ENCODE results near the gene BANK1.

The BANK1 gene

DNA sequence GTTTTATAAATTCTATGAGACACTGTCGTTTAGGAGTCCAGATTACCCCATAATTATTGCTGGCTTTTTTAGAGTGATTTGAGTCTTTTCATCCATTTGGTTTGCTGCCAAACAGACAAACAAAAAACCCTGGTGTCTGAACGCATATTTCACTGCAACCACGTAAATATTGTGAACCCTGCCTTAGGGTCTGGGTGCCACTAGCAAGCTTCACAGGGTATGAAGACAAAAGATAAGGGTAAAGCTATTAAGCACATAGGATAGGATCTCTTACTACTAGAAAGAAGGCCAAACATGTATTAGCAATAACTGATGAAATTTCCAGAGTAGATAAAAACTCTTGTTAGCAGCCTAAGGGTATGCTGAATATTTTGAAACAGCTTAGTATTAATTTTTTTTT lies 143.3 kb downstream of the BANK1 start:
- TF ChIP-seq, protein P1, sequence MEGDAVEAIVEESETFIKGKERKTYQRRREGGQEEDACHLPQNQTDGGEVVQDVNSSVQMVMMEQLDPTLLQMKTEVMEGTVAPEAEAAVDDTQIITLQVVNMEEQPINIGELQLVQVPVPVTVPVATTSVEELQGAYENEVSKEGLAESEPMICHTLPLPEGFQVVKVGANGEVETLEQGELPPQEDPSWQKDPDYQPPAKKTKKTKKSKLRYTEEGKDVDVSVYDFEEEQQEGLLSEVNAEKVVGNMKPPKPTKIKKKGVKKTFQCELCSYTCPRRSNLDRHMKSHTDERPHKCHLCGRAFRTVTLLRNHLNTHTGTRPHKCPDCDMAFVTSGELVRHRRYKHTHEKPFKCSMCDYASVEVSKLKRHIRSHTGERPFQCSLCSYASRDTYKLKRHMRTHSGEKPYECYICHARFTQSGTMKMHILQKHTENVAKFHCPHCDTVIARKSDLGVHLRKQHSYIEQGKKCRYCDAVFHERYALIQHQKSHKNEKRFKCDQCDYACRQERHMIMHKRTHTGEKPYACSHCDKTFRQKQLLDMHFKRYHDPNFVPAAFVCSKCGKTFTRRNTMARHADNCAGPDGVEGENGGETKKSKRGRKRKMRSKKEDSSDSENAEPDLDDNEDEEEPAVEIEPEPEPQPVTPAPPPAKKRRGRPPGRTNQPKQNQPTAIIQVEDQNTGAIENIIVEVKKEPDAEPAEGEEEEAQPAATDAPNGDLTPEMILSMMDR (IDR thresholded peaks at IDR 0.05; ENCODE audit: low read length), result no peak
- TF ChIP-seq EZH2 (IDR thresholded peaks at IDR 0.05; ENCODE audit: borderline replicate concordance, low read length), result no peak
- no peak overlapping the region for H2AFZ ChIP-seq (ENCODE audit: low read length)
- H3K4me2 ChIP-seq (ENCODE audit: low read length), result no peak overlapping the region
- no peaks in the 10 kb centered on the region for H3K9me2 ChIP-seq (ENCODE audit: low read depth, low read length)
- H3K9ac ChIP-seq (ENCODE audit: low read length), result no peak overlapping the region
- no peaks in the 10 kb centered on the region for H3F3A ChIP-seq (ENCODE audit: insufficient read depth, low read length)
- H3K36me3 ChIP-seq (ENCODE audit: insufficient read depth, low read length), result peaks cover 4% of the 10 kb centered on the region; the same call in 1 of the 2 replicates
- no peak overlapping the region for H3K4me3 ChIP-seq (ENCODE audit: low read depth, low read length, poor library complexity, severe bottlenecking)
- no peaks in the 10 kb centered on the region for H3K27me3 ChIP-seq (ENCODE audit: insufficient read depth, low read length)
- no peaks in the 10 kb centered on the region for H3K9me3 ChIP-seq (ENCODE audit: low read length)
- H4K20me1 ChIP-seq (ENCODE audit: insufficient read depth, low read length), result no peaks in the 10 kb centered on the region
- no peak overlapping the region for H3K27ac ChIP-seq (ENCODE audit: low read depth, low read length, poor library complexity, severe bottlenecking)
- H3K79me2 ChIP-seq (ENCODE audit: insufficient read depth, low read length), result no peaks in the 10 kb centered on the region
- H3K4me1 ChIP-seq (ENCODE audit: insufficient read depth, low read length, severe bottlenecking), result no peaks in the 10 kb centered on the region

DNA sequence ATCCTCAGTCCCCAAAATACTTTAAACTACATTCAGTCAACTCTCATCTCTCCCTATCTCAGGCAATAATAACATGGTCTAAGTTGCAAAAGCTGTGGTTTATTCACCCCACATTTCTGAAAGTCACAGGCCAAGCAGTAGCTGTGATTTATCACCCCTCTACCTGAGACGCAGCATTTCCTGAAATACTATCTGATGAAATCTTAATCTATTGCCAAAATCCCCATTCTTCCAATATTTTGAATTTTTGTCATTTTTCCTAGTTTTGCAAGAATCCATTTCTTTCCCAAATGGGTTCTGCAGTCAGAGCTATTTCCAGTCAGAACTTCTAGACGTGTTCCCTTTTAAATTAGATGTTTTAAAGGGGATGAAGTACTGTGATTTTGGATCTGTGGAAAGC lies 148.3 kb downstream of the BANK1 start:
- Histone ChIP-seq H3K79me2 (ENCODE audit: insufficient read depth, low read length) (no peaks in the 10 kb centered on the region), H3K4me3 (ENCODE audit: low read depth, low read length, poor library complexity, severe bottlenecking) (no peak overlapping the region), H2AFZ (ENCODE audit: low read length) (no peak overlapping the region), H3K4me1 (ENCODE audit: insufficient read depth, low read length, severe bottlenecking) (peaks cover 5% of the 10 kb centered on the region), H3K9me2 (ENCODE audit: low read depth, low read length) (no peaks in the 10 kb centered on the region), H3K4me2 (ENCODE audit: low read length) (no peak overlapping the region), H3K36me3 (ENCODE audit: insufficient read depth, low read length) (peaks cover 11% of the 10 kb centered on the region; the same call in 1 of the 2 replicates), H4K20me1 (ENCODE audit: insufficient read depth, low read length) (no peaks in the 10 kb centered on the region), H3F3A (ENCODE audit: insufficient read depth, low read length) (no peaks in the 10 kb centered on the region), H3K9me3 (ENCODE audit: low read length) (no peaks in the 10 kb centered on the region), H3K9ac (ENCODE audit: low read length) (no peak overlapping the region), H3K27me3 (ENCODE audit: insufficient read depth, low read length) (no peaks in the 10 kb centered on the region), H3K27ac (ENCODE audit: low read depth, low read length, poor library complexity, severe bottlenecking) (no peak overlapping the region)
- TF ChIP-seq EZH2 (IDR thresholded peaks at IDR 0.05; ENCODE audit: borderline replicate concordance, low read length), result no peak
- TF ChIP-seq, protein P1 (IDR thresholded peaks at IDR 0.05; ENCODE audit: low read length), result no peak

DNA sequence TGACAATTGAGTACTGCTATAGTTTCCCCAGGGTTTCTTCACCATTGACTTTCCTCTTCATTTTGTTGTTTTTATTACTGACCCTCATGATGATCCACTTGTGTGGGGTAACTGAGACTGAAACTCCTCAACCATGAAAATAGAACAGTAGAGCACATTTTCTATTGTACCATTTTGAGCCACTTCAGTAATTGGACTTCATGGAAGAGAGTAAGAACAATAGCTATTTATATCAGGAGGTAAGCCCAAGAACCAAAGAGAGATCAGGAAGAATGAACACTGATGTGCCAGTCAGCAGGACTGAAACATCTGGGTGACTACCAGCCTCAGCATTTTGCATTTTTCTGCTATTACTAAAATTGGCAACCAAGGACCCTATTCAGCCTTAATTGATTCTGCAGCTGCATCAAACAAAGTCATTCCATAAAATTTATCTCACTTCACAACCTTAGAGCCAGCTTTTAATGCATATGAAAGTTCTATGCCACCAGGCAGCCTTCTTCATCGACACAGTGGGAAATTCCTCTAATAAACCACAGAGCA lies 151.4 kb downstream of the BANK1 start:
- no peak overlapping the region for H3K9ac ChIP-seq (ENCODE audit: low read length)
- no peak overlapping the region for H3K4me2 ChIP-seq (ENCODE audit: low read length)
- H3K27ac ChIP-seq (ENCODE audit: low read depth, low read length, poor library complexity, severe bottlenecking), result no peak overlapping the region
- no peaks in the 10 kb centered on the region for H4K20me1 ChIP-seq (ENCODE audit: insufficient read depth, low read length)
- peaks cover 7% of the 10 kb centered on the region; the same call in 1 of the 2 replicates for H3K36me3 ChIP-seq (ENCODE audit: insufficient read depth, low read length)
- no peaks in the 10 kb centered on the region for H3K79me2 ChIP-seq (ENCODE audit: insufficient read depth, low read length)
- no peaks in the 10 kb centered on the region for H3K9me2 ChIP-seq (ENCODE audit: low read depth, low read length)
- peaks cover 5% of the 10 kb centered on the region for H3K4me1 ChIP-seq (ENCODE audit: insufficient read depth, low read length, severe bottlenecking)
- H3K9me3 ChIP-seq (ENCODE audit: low read length), result no peaks in the 10 kb centered on the region
- H3K4me3 ChIP-seq (ENCODE audit: low read depth, low read length, poor library complexity, severe bottlenecking), result no peak overlapping the region
- H3F3A ChIP-seq (ENCODE audit: insufficient read depth, low read length), result no peaks in the 10 kb centered on the region
- no peaks in the 10 kb centered on the region for H3K27me3 ChIP-seq (ENCODE audit: insufficient read depth, low read length)
- TF ChIP-seq, protein P1 (IDR thresholded peaks at IDR 0.05; ENCODE audit: low read length), result no peak
- TF ChIP-seq EZH2 (IDR thresholded peaks at IDR 0.05; ENCODE audit: borderline replicate concordance, low read length), result no peak
- H2AFZ ChIP-seq (ENCODE audit: low read length), result no peak overlapping the region

All from OCI-LY1 (cell line).